Measurements from ENCODE around the gene SLAMF8.

- no peak for TF ChIP-seq ATF2 (CRISPR knock-in tag; IDR thresholded peaks at IDR 0.05; ENCODE audit: borderline replicate concordance, low read depth)
- TF ChIP-seq CTCF (IDR thresholded peaks at IDR 0.05), result no peak
- no peak for TF ChIP-seq USF2 (CRISPR knock-in tag; IDR thresholded peaks at IDR 0.05)
- TF ChIP-seq AR (CRISPR knock-in tag; IDR thresholded peaks at IDR 0.05), result no peak
- TF ChIP-seq ZNF232 (CRISPR knock-in tag; IDR thresholded peaks at IDR 0.05), result no peak
- no peak for TF ChIP-seq AFF4 (CRISPR knock-in tag; IDR thresholded peaks at IDR 0.05; ENCODE audit: borderline replicate concordance)
- TF ChIP-seq SP1 (CRISPR knock-in tag; conservative IDR thresholded peaks at IDR 0.05), result no peak
- TF ChIP-seq MLX (CRISPR knock-in tag; IDR thresholded peaks at IDR 0.05), result no peak
- TF ChIP-seq KAT7 (CRISPR knock-in tag; IDR thresholded peaks at IDR 0.05; ENCODE audit: borderline replicate concordance), result no peak
- no peak for TF ChIP-seq ZNF121 (CRISPR knock-in tag; IDR thresholded peaks at IDR 0.05)
- no peak for TF ChIP-seq ZNF425 (CRISPR knock-in tag; conservative IDR thresholded peaks at IDR 0.05)
- no peak for TF ChIP-seq STAT6 (CRISPR knock-in tag; conservative IDR thresholded peaks at IDR 0.05; ENCODE audit: low read depth)
- TF ChIP-seq GTF2I (CRISPR knock-in tag; conservative IDR thresholded peaks at IDR 0.05), result no peak
- TF ChIP-seq ZNF423 (CRISPR knock-in tag; IDR thresholded peaks at IDR 0.05), result no peak
Observed at GRCh38 chr1:159830722-159831121, 4.0 kb downstream of the SLAMF8 start.
